ENCODE results near the gene ARHGAP15. TPM values are rescaled to one million over a fixed set of nuclear protein-coding genes. Genes with fewer than 3 reads are reported as not detected.

Gene ARHGAP15
- total and polyA plus RNA-seq, 2 experiments from 2014 or later: 0.26 TPM; not detected in 1

GRCh38 chr2:143608063-143608423, 478.8 kb downstream of the ARHGAP15 start:
- peaks cover 57% of the 10 kb centered on the region for H3K4me1 Mint-ChIP-seq
- Histone ChIP-seq H3F3A (replicated peaks; ENCODE audit: low read depth) (no peaks in the 10 kb centered on the region), H3K9me2 (ENCODE audit: insufficient read depth) (0 out of 2 replicates have a peak, but pooled peaks cover 4% of the 10 kb centered on the region), H3K27ac (ENCODE audit: low read depth) (peak overlapping the region; percentile 21; the same call in 1 of the 2 replicates), H4K20me1 (replicated peaks; ENCODE audit: insufficient read depth) (no peaks in the 10 kb centered on the region), H3K4me2 (peak overlapping the region; percentile 33), H3K4me3 (peak overlapping the region; percentile 14; the same call in 1 of the 2 replicates), H3K36me3 (ENCODE audit: insufficient read depth) (no peaks in the 10 kb centered on the region), H3K27me3 (ENCODE audit: insufficient read depth) (no peaks in the 10 kb centered on the region), H3K4me1 (ENCODE audit: insufficient read depth) (peaks cover 52% of the 10 kb centered on the region), H2AFZ (no peak overlapping the region), H3K79me2 (replicated peaks; ENCODE audit: insufficient read depth) (no peaks in the 10 kb centered on the region)
- no peaks in the 10 kb centered on the region for H3K9me3 Mint-ChIP-seq
- no peaks in the 10 kb centered on the region for H3K36me3 Mint-ChIP-seq (ENCODE audit: low read depth)
- peaks cover 4% of the 10 kb centered on the region for H3K27me3 Mint-ChIP-seq (ENCODE audit: insufficient read depth, low read depth, poor library complexity)
- H3K4me3 Mint-ChIP-seq: peak overlapping the region; percentile 1; the same call in 2 of the 3 replicates
- peak overlapping the region; percentile 1 for H3K27ac Mint-ChIP-seq
- ATAC-seq (no peak), DNase-seq (ENCODE audit: low spot score) (no peak)
- TF ChIP-seq CREB1 (CRISPR knock-in tag; IDR thresholded peaks at IDR 0.05; ENCODE audit: low read depth): no peak
- TF ChIP-seq POLR2AphosphoS5 (IDR thresholded peaks at IDR 0.05; ENCODE audit: low read depth): no peak
- no peak for TF ChIP-seq ETS1 (IDR thresholded peaks at IDR 0.05)

GRCh38 chr2:143608758-143609157, 479.5 kb downstream of the ARHGAP15 start:
- Histone ChIP-seq H4K20me1 (replicated peaks; ENCODE audit: insufficient read depth) (no peaks in the 10 kb centered on the region), H3F3A (replicated peaks; ENCODE audit: low read depth) (no peaks in the 10 kb centered on the region), H3K36me3 (ENCODE audit: insufficient read depth) (no peaks in the 10 kb centered on the region), H3K79me2 (replicated peaks; ENCODE audit: insufficient read depth) (no peaks in the 10 kb centered on the region), H3K4me3 (no peak overlapping the region), H3K9me2 (ENCODE audit: insufficient read depth) (0 out of 2 replicates have a peak, but pooled peaks cover 4% of the 10 kb centered on the region), H2AFZ (no peak overlapping the region), H3K4me2 (0 out of 2 replicates have a peak overlapping the region, but pooled peaks have one; percentile 33), H3K4me1 (ENCODE audit: insufficient read depth) (peaks cover 45% of the 10 kb centered on the region), H3K27me3 (ENCODE audit: insufficient read depth) (no peaks in the 10 kb centered on the region), H3K27ac (ENCODE audit: low read depth) (no peak overlapping the region)
- H3K36me3 Mint-ChIP-seq (ENCODE audit: low read depth): no peaks in the 10 kb centered on the region
- H3K9me3 Mint-ChIP-seq: no peaks in the 10 kb centered on the region
- peaks cover 4% of the 10 kb centered on the region for H3K27me3 Mint-ChIP-seq (ENCODE audit: insufficient read depth, low read depth, poor library complexity)
- H3K27ac Mint-ChIP-seq: no peak overlapping the region
- TF ChIP-seq EZH2 (IDR thresholded peaks at IDR 0.05; ENCODE audit: low read depth, unreplicated experiment) (no peak), CTCF (conservative IDR thresholded peaks at IDR 0.05; ENCODE audit: low read depth in 2 of 2) (no peak), ZNF114 (CRISPR knock-in tag; IDR thresholded peaks at IDR 0.05) (no peak), ZNF331 (CRISPR knock-in tag; IDR thresholded peaks at IDR 0.05; ENCODE audit: low read depth) (no peak), JUNB (IDR thresholded peaks at IDR 0.05; ENCODE audit: unreplicated experiment) (no peak), NANOG (IDR thresholded peaks at IDR 0.05; ENCODE audit: borderline replicate concordance) (no peak)
- ATAC-seq: no peak
- no peak for DNase-seq (ENCODE audit: low spot score)
- no peak overlapping the region for H3K4me3 Mint-ChIP-seq
- peaks cover 50% of the 10 kb centered on the region for H3K4me1 Mint-ChIP-seq

All from GM23338 (cell line).